HCT116 (cell line): ENCODE measurements around the gene BAIAP2L2.
A peak's percentile ranks its signal among the peaks of the same experiment; 100 is the strongest.

Source experiments
- ATF3 ChIP-seq: IDR thresholded peaks from 2 replicates; pipeline ENCODE4 v1.6.1; 2012
- CTCF ChIP-seq, 3 experiments: fragments of 200-600 bp in 1 of 3; sonication (generic) in 1 of 3; IDR thresholded peaks in 2 of 3; conservative IDR thresholded peaks in 1 of 3; 2 replicates each; pipeline ENCODE4 v1.5.1; 2012 to 2017; ENCODE audit warnings: low read depth in 2 of 3, low read length in 2 of 3, antibody characterized with exemption in 1 of 3, borderline replicate concordance in 1 of 3, control low read depth in 1 of 3, mild to moderate bottlenecking in 1 of 3, mixed read lengths in 1 of 3, mixed run types in 1 of 3, moderate library complexity in 1 of 3; ENCODE audit not compliant: insufficient read depth in 1 of 3
- POLR2A ChIP-seq: IDR thresholded peaks from 2 replicates; pipeline ENCODE4 v1.7.0; 2011; ENCODE audit warnings: borderline replicate concordance; ENCODE audit not compliant: insufficient read depth, insufficient read length; ENCODE audit errors: extremely low read depth
- RAD21 ChIP-seq: IDR thresholded peaks from 2 replicates; pipeline ENCODE4 v1.6.1; 2012; ENCODE audit warnings: low read depth, mild to moderate bottlenecking
- REST ChIP-seq: IDR thresholded peaks from 2 replicates; pipeline ENCODE4 v1.6.1; 2012; ENCODE audit warnings: low read depth
- SP1 ChIP-seq: IDR thresholded peaks from 2 replicates; pipeline ENCODE4 v1.6.1; 2012; ENCODE audit warnings: low read depth

DNA sequence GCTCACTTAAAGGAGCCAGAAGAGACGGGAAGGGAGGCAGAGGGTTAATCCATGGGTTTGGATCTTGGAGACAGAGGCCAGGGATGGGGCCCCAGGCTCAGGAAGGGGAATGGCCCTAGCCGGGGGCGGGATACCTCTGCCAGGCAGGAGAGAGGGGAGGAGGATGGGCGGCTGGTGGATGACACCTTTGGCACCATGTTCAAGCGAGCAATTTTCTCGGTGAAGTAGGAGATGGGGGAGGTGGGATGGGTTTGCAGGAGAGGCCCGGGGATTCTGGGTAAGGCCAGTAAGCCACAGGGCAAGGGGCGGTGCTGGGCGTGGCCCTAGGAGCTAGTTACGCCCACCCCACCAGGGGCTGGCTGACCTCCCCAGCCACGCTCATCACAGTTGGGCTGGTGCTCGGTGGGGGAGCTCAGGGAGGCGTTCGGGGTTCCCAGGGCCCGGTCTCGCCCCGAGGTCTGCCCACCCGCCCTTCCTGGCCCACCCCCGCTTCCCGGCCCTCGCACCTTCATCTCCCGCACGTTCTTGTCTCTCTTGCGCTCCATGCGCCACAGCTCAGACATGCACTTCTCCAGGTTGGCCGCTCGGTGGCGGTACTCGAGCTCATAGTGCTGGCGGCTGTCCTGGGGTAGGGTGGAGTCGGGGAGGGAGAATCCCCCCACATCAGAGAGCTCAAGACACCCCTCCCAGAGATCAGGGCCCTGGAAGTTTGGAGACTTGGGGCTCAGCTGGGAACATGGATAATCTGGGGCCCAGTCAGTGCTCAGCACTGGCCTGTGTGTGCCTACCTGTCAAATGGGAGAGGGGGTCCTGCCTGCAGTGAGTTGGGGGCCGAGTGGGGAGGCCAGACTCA is 12.7 kb downstream of the BAIAP2L2 start:
- TF ChIP-seq CTCF (IDR thresholded peaks at IDR 0.05 in 2 of 3, conservative IDR thresholded peaks at IDR 0.05 in 1 of 3; ENCODE audit: borderline replicate concordance in 1 of 3, insufficient read depth in 1 of 3, low read depth in 2 of 3, low read length in 2 of 3): peak; percentile 47 to 78 (median 68); a peak in 5 of 6 replicates
- no peak for TF ChIP-seq SP1
- no peak for TF ChIP-seq POLR2A
- peak; percentile 65 for TF ChIP-seq RAD21
- no peak for TF ChIP-seq ATF3
- TF ChIP-seq REST: no peak
